Islet of Langerhans (tissue), 1 donor: Measurements from ENCODE around the gene SIT1.
"Not testable (repeated sequence)": the region's sequence is repeated elsewhere in the genome, so short reads cannot be mapped to it uniquely, and the experiment has no call there.

Source experiments
- FAIRE-seq: peaks from one replicate; lab custom pipeline; 2011; peaks lifted over from hg19 to GRCh38; lab: Jason Lieb, UNC

SIT1 gene

GRCh38 chr9:35636877-35637246 lies 13.9 kb downstream of the SIT1 start:
- FAIRE-seq = not testable (repeated sequence)

GRCh38 chr9:35636135-35636876 lies 14.4 kb downstream of the SIT1 start:
- no peak for FAIRE-seq

GRCh38 chr9:35635730-35636129 lies 15.0 kb downstream of the SIT1 start:
- no peak for FAIRE-seq

- no peak for FAIRE-seq
Measured at GRCh38 chr9:35629597-35629996, 21.1 kb downstream of the SIT1 start.

- FAIRE-seq = no peak
Measured at GRCh38 chr9:35628389-35628991, 22.2 kb downstream of the SIT1 start.

GRCh38 chr9:35627575-35627974 lies 23.2 kb downstream of the SIT1 start:
- no peak for FAIRE-seq

GRCh38 chr9:35619800-35620158 lies 31.0 kb downstream of the SIT1 start:
- FAIRE-seq = no peak

GRCh38 chr9:35618854-35619799 lies 31.6 kb downstream of the SIT1 start:
- no peak for FAIRE-seq

- FAIRE-seq = no peak
Measured at GRCh38 chr9:35618325-35618727, 32.4 kb downstream of the SIT1 start, which contains the start of gene CD72. TSS of gene CD72 (minus strand) at chr9:35618413. CDS start at chr9:35618303, 110 bp downstream.

GRCh38 chr9:35617548-35617947 lies 33.2 kb downstream of the SIT1 start:
- no peak for FAIRE-seq

GRCh38 chr9:35616681-35617459 lies 33.9 kb downstream of the SIT1 start:
- no peak for FAIRE-seq

- FAIRE-seq = no peak
Measured at GRCh38 chr9:35615981-35616680, 34.6 kb downstream of the SIT1 start.

GRCh38 chr9:35612843-35613242 lies 37.9 kb downstream of the SIT1 start:
- no peak for FAIRE-seq

- FAIRE-seq = not testable (repeated sequence)
Measured at GRCh38 chr9:35612066-35612465, 38.7 kb downstream of the SIT1 start.

GRCh38 chr9:35611230-35611797 lies 39.4 kb downstream of the SIT1 start:
- FAIRE-seq = no peak

GRCh38 chr9:35609820-35610163 lies 40.9 kb downstream of the SIT1 start:
- FAIRE-seq = no peak

- FAIRE-seq = no peak
Measured at GRCh38 chr9:35609001-35609819, 41.5 kb downstream of the SIT1 start.

- FAIRE-seq = no peak
Measured at GRCh38 chr9:35608221-35608620, 42.5 kb downstream of the SIT1 start.

GRCh38 chr9:35606726-35607125 lies 44.0 kb downstream of the SIT1 start:
- no peak for FAIRE-seq

- no peak for FAIRE-seq
Measured at GRCh38 chr9:35606138-35606504, 44.6 kb downstream of the SIT1 start.
